Kidney (tissue), 14 donors: Measurements from ENCODE around the gene NACAD. TPM values are rescaled to one million over a fixed set of nuclear protein-coding genes. Genes with fewer than 3 reads are reported as not detected.

ENCODE experiments used
- DNase-seq, 5 donors: peaks; one replicate each; pipeline ENCODE4 v3.0.0-alpha.2; 2013 to 2020
- FAIRE-seq: peaks from 2 replicates; lab custom pipeline; 2012; peaks lifted over from hg19 to GRCh38; lab: Jason Lieb, UNC
- H3K27ac ChIP-seq, 2 donors: one replicate each; pipeline ENCODE4 v1.7.0; 2013; ENCODE audit warnings: low read depth in 2 of 2, low read length in 2 of 2, inconsistent platforms in 1 of 2
- H3K27me3 ChIP-seq: one replicate; pipeline ENCODE4 v1.7.1; 2013; ENCODE audit warnings: low read length, inconsistent platforms; ENCODE audit not compliant: control insufficient read depth, insufficient read depth
- H3K36me3 ChIP-seq, 3 donors: one replicate each; pipeline versions ENCODE4 v1.7.0 to v1.7.1; 2013; ENCODE audit warnings: low read length in 3 of 3, control low read depth in 1 of 3, inconsistent platforms in 1 of 3; ENCODE audit not compliant: insufficient read depth in 3 of 3, control insufficient read depth in 2 of 3
- H3K4me1 ChIP-seq, 3 donors: one replicate each; pipeline versions ENCODE4 v1.7.0 to v1.7.1; 2013; ENCODE audit warnings: low read length in 3 of 3, inconsistent platforms in 1 of 3, low read depth in 1 of 3; ENCODE audit not compliant: control insufficient read depth in 2 of 3, insufficient read depth in 2 of 3
- H3K4me3 ChIP-seq, 3 donors: one replicate each; pipeline versions ENCODE4 v1.7.0 to v1.8.1; 2013; ENCODE audit warnings: low read length in 3 of 3, control low read depth in 1 of 3, inconsistent platforms in 1 of 3
- H3K9ac ChIP-seq, 3 donors: one replicate each; pipeline versions ENCODE4 v1.7.0 to v1.7.1; 2013; ENCODE audit warnings: low read length in 3 of 3, control low read depth in 1 of 3, inconsistent platforms in 1 of 3
- H3K9me3 ChIP-seq, 3 donors: one replicate each; pipeline versions ENCODE4 v1.7.0 to v1.7.1; 2013; ENCODE audit warnings: low read length in 3 of 3, control low read depth in 1 of 3, inconsistent platforms in 1 of 3; ENCODE audit not compliant: control insufficient read depth in 2 of 3, insufficient read depth in 1 of 3
- CTCF ChIP-seq: IDR thresholded peaks from 3 replicates; pipeline ENCODE4 v1.5.1; 2012; ENCODE audit warnings: mild to moderate bottlenecking, moderate library complexity, borderline replicate concordance; ENCODE audit not compliant: insufficient read depth; ENCODE audit errors: extremely low read depth
- intact Hi-C: fragments of 100-400 bp; cut with DNase I; formaldehyde crosslinking; loops from one replicate; pipeline ENCODE4 v1.11.1; 2022
- polyA plus RNA-seq: library from polyadenylated mRNA; stranded (reverse); fragments of 350-450 nt; fragmentation: Illumina TruSeq; extraction: RNeasy Lipid Tissue Mini Kit (QIAGEN cat#74804); gene quantifications from one replicate; pipeline ENCODE4 v1.2.3, GENCODE V29; 2014; ENCODE audit warnings: low read depth, low replicate concordance; ENCODE audit not compliant: insufficient read depth
- total RNA-seq: library from RNA; stranded (reverse); fragmentation: NEBNext Ultra II Directional; extraction: Animal tissue kit (Norgen Biotek cat#: 25700); gene quantifications from one replicate; pipeline ENCODE4 v1.2.1, GENCODE V29; 2021
- donor health status: control.
- donor health status: control.
- donor health status: control.
- donor health status: control.
- donor health status: control.
- donor health status: DM: yes; HTN: yes; CAD: no.
- donor health status: Normal renal cell carcinoma (clear cell type).

Gene NACAD
- total and polyA plus RNA-seq, 2 donors from 2014 or later = 4.2 to 5.0 TPM

GRCh38 chr7:45104844-45105587 is 16.2 kb upstream of the NACAD start:
- Histone ChIP-seq H3K9me3 (no peaks in the 10 kb centered on the region), H3K27me3 (no peaks in the 10 kb centered on the region), H3K4me1 (peaks cover 0 to 14% (median 3%) of the 10 kb centered on the region in 3 donors), H3K27ac (no peak overlapping the region), H3K36me3 (peaks cover 15 to 86% (median 82%) of the 10 kb centered on the region in 3 donors), H3K9ac (no peak overlapping the region), H3K4me3 (no peak overlapping the region)
- no peak for FAIRE-seq
- DNase-seq = peak in 1 of 5 donors; percentile 18
- intact Hi-C loops = no loop called here
- no peak for TF ChIP-seq CTCF

GRCh38 chr7:45103958-45104843 is 15.4 kb upstream of the NACAD start:
- H3K36me3 ChIP-seq = peaks cover 15 to 94% (median 89%) of the 10 kb centered on the region in 3 donors
- intact Hi-C loops = no loop called here
- H3K27ac ChIP-seq = no peak overlapping the region
- H3K9ac ChIP-seq = no peak overlapping the region
- H3K4me1 ChIP-seq = peaks cover 0 to 14% (median 3%) of the 10 kb centered on the region in 3 donors
- H3K4me3 ChIP-seq = no peak overlapping the region
- no peak for FAIRE-seq
- no peaks in the 10 kb centered on the region for H3K27me3 ChIP-seq
- peak in 1 of 5 donors; percentile 28 for DNase-seq
- no peaks in the 10 kb centered on the region for H3K9me3 ChIP-seq
- TF ChIP-seq CTCF = no peak

GRCh38 chr7:45102785-45103712 is 14.3 kb upstream of the NACAD start:
- intact Hi-C loops = no loop called here
- DNase-seq = peak in 1 of 5 donors; percentile 20
- no peak for FAIRE-seq

More at GRCh38 chr7:45102785-45103712, 14.3 kb upstream of the NACAD start:
- peaks cover 12 to 85% (median 79%) of the 10 kb centered on the region in 3 donors for H3K36me3 ChIP-seq
- no peak overlapping the region for H3K9ac ChIP-seq
- no peak for TF ChIP-seq CTCF
- no peaks in the 10 kb centered on the region for H3K27me3 ChIP-seq
- H3K9me3 ChIP-seq = no peaks in the 10 kb centered on the region
- no peak overlapping the region for H3K27ac ChIP-seq
- H3K4me3 ChIP-seq = no peak overlapping the region
- peaks cover 0 to 8% (median 0%) of the 10 kb centered on the region in 3 donors for H3K4me1 ChIP-seq
